Naive B cell (primary cell): ENCODE data around the gene FTO. TPM values are rescaled to one million over a fixed set of nuclear protein-coding genes. Genes with fewer than 3 reads are reported as not detected.

Experiments used
- ATAC-seq, 2 donors: fragments of 150-1000 bp; cut with Tn5 transposase; 2 replicates each; pipeline ENCODE4 v1.10.0; 2021; ENCODE audit warnings: low read depth in 2 of 2, mild to moderate bottlenecking in 2 of 2, moderate library complexity in 2 of 2
- DNase-seq: peaks from one replicate; pipeline ENCODE4 v3.0.0; 2022
- H3K27ac Mint-ChIP-seq, 6 donors: one replicate each; pipeline ENCODE4 v1.8.0; 2020 to 2022; ENCODE audit warnings: mild to moderate bottlenecking in 6 of 6, mixed read lengths in 6 of 6, moderate library complexity in 5 of 6, inconsistent platforms in 2 of 6
- H3K27me3 Mint-ChIP-seq, 3 donors: one replicate each; pipeline ENCODE4 v1.8.0; 2021 to 2022; ENCODE audit warnings: mixed read lengths in 3 of 3, mild to moderate bottlenecking in 1 of 3
- H3K36me3 Mint-ChIP-seq, 2 donors: one replicate each; pipeline ENCODE4 v1.8.0; 2020 to 2022; ENCODE audit warnings: mixed read lengths in 2 of 2, inconsistent platforms in 1 of 2, mild to moderate bottlenecking in 1 of 2
- H3K4me1 Mint-ChIP-seq, 3 donors: one replicate each; pipeline ENCODE4 v1.8.0; 2020 to 2022; ENCODE audit warnings: mixed read lengths in 3 of 3, inconsistent platforms in 1 of 3, mild to moderate bottlenecking in 1 of 3, moderate library complexity in 1 of 3
- H3K4me3 Mint-ChIP-seq, 8 donors: one replicate each; pipeline ENCODE4 v1.8.0; 2020 to 2022; ENCODE audit warnings: mild to moderate bottlenecking in 8 of 8, mixed read lengths in 8 of 8, moderate library complexity in 8 of 8, inconsistent platforms in 2 of 8
- H3K9me3 Mint-ChIP-seq, 7 donors: one replicate each; pipeline ENCODE4 v1.8.0; 2020 to 2022; ENCODE audit warnings: mixed read lengths in 7 of 7, mild to moderate bottlenecking in 5 of 7, inconsistent platforms in 2 of 7, moderate library complexity in 1 of 7
- polyA plus RNA-seq, 6 donors: library from polyadenylated mRNA; unstranded; fragments of 300-500 nt; fragmentation: Illumina TruSeq; gene quantifications; one replicate each; pipeline ENCODE4 v1.2.3, GENCODE V29; 2021; ENCODE audit warnings: low read depth in 6 of 6

The FTO gene
- polyA plus RNA-seq, 6 donors from 2014 or later = 64.7 to 89.0 (median 79.6) TPM

GRCh38 chr16:53715023-53715384, 11.0 kb downstream of the FTO start:
- no peaks in the 10 kb centered on the region for H3K27me3 Mint-ChIP-seq
- H3K4me3 Mint-ChIP-seq = no peak overlapping the region
- DNase-seq (no peak), ATAC-seq (no peak)
- peaks cover 6 to 29% (median 9%) of the 10 kb centered on the region in 3 donors for H3K4me1 Mint-ChIP-seq
- H3K27ac Mint-ChIP-seq = no peak overlapping the region
- H3K9me3 Mint-ChIP-seq = no peaks in the 10 kb centered on the region
- H3K36me3 Mint-ChIP-seq = peaks cover 0 to 8% of the 10 kb centered on the region in 2 donors

- no peaks in the 10 kb centered on the region for H3K9me3 Mint-ChIP-seq
- ATAC-seq = no peak
Observed at GRCh38 chr16:53717577-53717976, 13.6 kb downstream of the FTO start.

GRCh38 chr16:53721017-53721416, 17.1 kb downstream of the FTO start:
- ATAC-seq = no peak
- H3K4me3 Mint-ChIP-seq = no peak overlapping the region
- H3K9me3 Mint-ChIP-seq = no peaks in the 10 kb centered on the region

More at GRCh38 chr16:53717577-53717976, 13.6 kb downstream of the FTO start:
- no peak for DNase-seq
- Mint-ChIP-seq H3K27ac (no peak overlapping the region), H3K27me3 (no peaks in the 10 kb centered on the region), H3K4me3 (no peak overlapping the region), H3K36me3 (no peaks in the 10 kb centered on the region), H3K4me1 (peaks cover 10 to 29% (median 14%) of the 10 kb centered on the region in 3 donors)

GRCh38 chr16:53726625-53727024, 22.7 kb downstream of the FTO start:
- no peak for ATAC-seq
- Mint-ChIP-seq H3K27ac (peak overlapping the region in 1 of 6 donors; percentile 51), H3K4me3 (no peak overlapping the region), H3K27me3 (no peaks in the 10 kb centered on the region), H3K9me3 (peaks cover 0 to 7% (median 0%) of the 10 kb centered on the region in 7 donors), H3K36me3 (peaks cover 7 to 14% of the 10 kb centered on the region in 2 donors), H3K4me1 (peaks cover 29 to 36% (median 35%) of the 10 kb centered on the region in 3 donors)
- no peak for DNase-seq

More at GRCh38 chr16:53721017-53721416, 17.1 kb downstream of the FTO start:
- Mint-ChIP-seq H3K27me3 (no peaks in the 10 kb centered on the region), H3K4me1 (peaks cover 12 to 19% (median 13%) of the 10 kb centered on the region in 3 donors), H3K27ac (no peak overlapping the region), H3K36me3 (peaks cover 0 to 5% of the 10 kb centered on the region in 2 donors)
- no peak for DNase-seq

GRCh38 chr16:53730693-53731092, 26.7 kb downstream of the FTO start:
- Mint-ChIP-seq H3K9me3 (peaks cover 0 to 7% (median 0%) of the 10 kb centered on the region in 7 donors), H3K4me1 (peaks cover 38 to 53% (median 47%) of the 10 kb centered on the region in 3 donors), H3K27ac (no peak overlapping the region), H3K36me3 (peaks cover 7 to 9% of the 10 kb centered on the region in 2 donors), H3K27me3 (no peaks in the 10 kb centered on the region), H3K4me3 (no peak overlapping the region)
- no peak for DNase-seq
- no peak for ATAC-seq

- peaks cover 0 to 2% (median 0%) of the 10 kb centered on the region in 7 donors for H3K9me3 Mint-ChIP-seq
- no peaks in the 10 kb centered on the region for H3K27me3 Mint-ChIP-seq
- H3K4me1 Mint-ChIP-seq = peaks cover 34 to 48% (median 39%) of the 10 kb centered on the region in 3 donors
- H3K36me3 Mint-ChIP-seq = peaks cover 3 to 4% of the 10 kb centered on the region in 2 donors
- H3K4me3 Mint-ChIP-seq = no peak overlapping the region
- DNase-seq (no peak), ATAC-seq (no peak)
- no peak overlapping the region for H3K27ac Mint-ChIP-seq
Observed at GRCh38 chr16:53732296-53732929, 28.5 kb downstream of the FTO start.

- Mint-ChIP-seq H3K4me1 (peaks cover 28 to 46% (median 28%) of the 10 kb centered on the region in 3 donors), H3K4me3 (no peak overlapping the region), H3K9me3 (no peaks in the 10 kb centered on the region), H3K27ac (peak overlapping the region in 1 of 6 donors; percentile 3), H3K36me3 (no peaks in the 10 kb centered on the region), H3K27me3 (no peaks in the 10 kb centered on the region)
- DNase-seq = no peak
- ATAC-seq = no peak
Observed at GRCh38 chr16:53734908-53735307, 31.0 kb downstream of the FTO start.

- no peak for ATAC-seq
- Mint-ChIP-seq H3K4me3 (no peak overlapping the region), H3K9me3 (no peaks in the 10 kb centered on the region), H3K4me1 (peaks cover 24 to 43% (median 27%) of the 10 kb centered on the region in 3 donors), H3K27me3 (no peaks in the 10 kb centered on the region), H3K36me3 (no peaks in the 10 kb centered on the region), H3K27ac (peak overlapping the region in 2 of 6 donors; percentile 9 to 34)
- no peak for DNase-seq
Observed at GRCh38 chr16:53736297-53736696, 32.3 kb downstream of the FTO start.

GRCh38 chr16:53737552-53737951, 33.6 kb downstream of the FTO start:
- H3K27ac Mint-ChIP-seq = peak overlapping the region in 1 of 6 donors; percentile 5
- H3K9me3 Mint-ChIP-seq = no peaks in the 10 kb centered on the region
- H3K36me3 Mint-ChIP-seq = no peaks in the 10 kb centered on the region
- H3K4me3 Mint-ChIP-seq = no peak overlapping the region
- ATAC-seq = no peak
- DNase-seq = no peak
- H3K27me3 Mint-ChIP-seq = no peaks in the 10 kb centered on the region
- H3K4me1 Mint-ChIP-seq = peaks cover 19 to 43% (median 22%) of the 10 kb centered on the region in 3 donors

- no peaks in the 10 kb centered on the region for H3K36me3 Mint-ChIP-seq
- no peak for ATAC-seq
- no peak overlapping the region for H3K27ac Mint-ChIP-seq
- peaks cover 24 to 50% (median 26%) of the 10 kb centered on the region in 3 donors for H3K4me1 Mint-ChIP-seq
- no peaks in the 10 kb centered on the region for H3K27me3 Mint-ChIP-seq
- no peak overlapping the region for H3K4me3 Mint-ChIP-seq
- H3K9me3 Mint-ChIP-seq = no peaks in the 10 kb centered on the region
- DNase-seq = no peak
Observed at GRCh38 chr16:53740476-53740875, 36.5 kb downstream of the FTO start.

GRCh38 chr16:53740933-53741531, 37.1 kb downstream of the FTO start:
- peaks cover 26 to 54% (median 29%) of the 10 kb centered on the region in 3 donors for H3K4me1 Mint-ChIP-seq
- no peaks in the 10 kb centered on the region for H3K27me3 Mint-ChIP-seq
- no peaks in the 10 kb centered on the region for H3K9me3 Mint-ChIP-seq
- no peak overlapping the region for H3K27ac Mint-ChIP-seq
- no peaks in the 10 kb centered on the region for H3K36me3 Mint-ChIP-seq
- ATAC-seq = no peak
- no peak for DNase-seq
- no peak overlapping the region for H3K4me3 Mint-ChIP-seq

GRCh38 chr16:53741546-53741945, 37.6 kb downstream of the FTO start:
- ATAC-seq (no peak), DNase-seq (no peak)
- no peaks in the 10 kb centered on the region for H3K36me3 Mint-ChIP-seq
- H3K9me3 Mint-ChIP-seq = no peaks in the 10 kb centered on the region
- H3K27me3 Mint-ChIP-seq = no peaks in the 10 kb centered on the region
- H3K4me1 Mint-ChIP-seq = peaks cover 22 to 55% (median 31%) of the 10 kb centered on the region in 3 donors
- H3K4me3 Mint-ChIP-seq = no peak overlapping the region
- H3K27ac Mint-ChIP-seq = peak overlapping the region in 1 of 6 donors; percentile 86

GRCh38 chr16:53743149-53743566, 39.2 kb downstream of the FTO start:
- Mint-ChIP-seq H3K4me3 (no peak overlapping the region), H3K36me3 (peaks cover 7 to 9% of the 10 kb centered on the region in 2 donors), H3K4me1 (peaks cover 26 to 65% (median 36%) of the 10 kb centered on the region in 3 donors), H3K9me3 (peaks cover 0 to 10% (median 4%) of the 10 kb centered on the region in 7 donors), H3K27me3 (no peaks in the 10 kb centered on the region), H3K27ac (no peak overlapping the region)
- ATAC-seq (no peak), DNase-seq (no peak)

- peaks cover 8 to 9% of the 10 kb centered on the region in 2 donors for H3K36me3 Mint-ChIP-seq
- H3K4me3 Mint-ChIP-seq = peak overlapping the region in 5 of 8 donors; percentile 7 to 51 (median 30)
- H3K27me3 Mint-ChIP-seq = no peaks in the 10 kb centered on the region
- H3K27ac Mint-ChIP-seq = peak overlapping the region; percentile 28 to 87 (median 72)
- peaks cover 26 to 61% (median 35%) of the 10 kb centered on the region in 3 donors for H3K4me1 Mint-ChIP-seq
- ATAC-seq (peak; percentile 79 to 85), DNase-seq (peak; percentile 2)
- peaks cover 0 to 10% (median 4%) of the 10 kb centered on the region in 7 donors for H3K9me3 Mint-ChIP-seq
Observed at GRCh38 chr16:53744449-53744848, 40.5 kb downstream of the FTO start.
